Esophagus (tissue), 2 donors: ENCODE results near the gene UNC5C. TPM values are rescaled to one million over a fixed set of nuclear protein-coding genes. Genes with fewer than 3 reads are reported as not detected.

Experiments used
- H3K27ac ChIP-seq, 2 donors: one replicate each; pipeline ENCODE4 v1.5.1; 2013; ENCODE audit warnings: low read depth in 2 of 2, mild to moderate bottlenecking in 2 of 2, inconsistent platforms in 1 of 2, low read length in 1 of 2, moderate library complexity in 1 of 2
- H3K27me3 ChIP-seq, 2 donors: one replicate each; pipeline ENCODE4 v1.6.1; 2013; ENCODE audit warnings: low read length in 2 of 2, control low read depth in 1 of 2, mild to moderate bottlenecking in 1 of 2; ENCODE audit not compliant: insufficient read depth in 2 of 2, control insufficient read depth in 1 of 2
- H3K36me3 ChIP-seq, 2 donors: one replicate each; pipeline ENCODE4 v1.6.1; 2013; ENCODE audit warnings: low read length in 1 of 2; ENCODE audit not compliant: control insufficient read depth in 2 of 2, insufficient read depth in 2 of 2
- H3K4me1 ChIP-seq, 2 donors: one replicate each; pipeline ENCODE4 v1.6.1; 2013; ENCODE audit warnings: low read length in 1 of 2; ENCODE audit not compliant: control insufficient read depth in 2 of 2, insufficient read depth in 2 of 2
- H3K4me3 ChIP-seq, 2 donors: one replicate each; pipeline ENCODE4 v1.5.1; 2013; ENCODE audit warnings: low read length in 2 of 2, mild to moderate bottlenecking in 2 of 2, low read depth in 1 of 2, moderate library complexity in 1 of 2
- H3K9me3 ChIP-seq, 2 donors: one replicate each; pipeline ENCODE4 v1.6.1; 2013; ENCODE audit warnings: mild to moderate bottlenecking in 2 of 2, low read depth in 1 of 2, low read length in 1 of 2, moderate library complexity in 1 of 2; ENCODE audit not compliant: control insufficient read depth in 2 of 2, insufficient read depth in 1 of 2
- WGBS, 2 donors: extraction: QIAGEN DNeasy Blood & Tissue Kit; methylation state at CpG; one replicate each; pipeline ENCODE4 v1.1.7; 2013; 5-methylcytosine and 5-hydroxymethylcytosine counted together
- polyA plus RNA-seq, 2 donors: library from polyadenylated mRNA; stranded (reverse); fragments of 200-250 nt; gene quantifications; one replicate each; pipeline ENCODE4 v1.2.3, GENCODE V29; 2013
- donor health status: healthy with polysubstance abuse.
- donor health status: Bipolar disorder and iron deficiency.

The UNC5C gene
- polyA plus RNA-seq, 2 donors, result 0.04 to 0.09 TPM

DNA sequence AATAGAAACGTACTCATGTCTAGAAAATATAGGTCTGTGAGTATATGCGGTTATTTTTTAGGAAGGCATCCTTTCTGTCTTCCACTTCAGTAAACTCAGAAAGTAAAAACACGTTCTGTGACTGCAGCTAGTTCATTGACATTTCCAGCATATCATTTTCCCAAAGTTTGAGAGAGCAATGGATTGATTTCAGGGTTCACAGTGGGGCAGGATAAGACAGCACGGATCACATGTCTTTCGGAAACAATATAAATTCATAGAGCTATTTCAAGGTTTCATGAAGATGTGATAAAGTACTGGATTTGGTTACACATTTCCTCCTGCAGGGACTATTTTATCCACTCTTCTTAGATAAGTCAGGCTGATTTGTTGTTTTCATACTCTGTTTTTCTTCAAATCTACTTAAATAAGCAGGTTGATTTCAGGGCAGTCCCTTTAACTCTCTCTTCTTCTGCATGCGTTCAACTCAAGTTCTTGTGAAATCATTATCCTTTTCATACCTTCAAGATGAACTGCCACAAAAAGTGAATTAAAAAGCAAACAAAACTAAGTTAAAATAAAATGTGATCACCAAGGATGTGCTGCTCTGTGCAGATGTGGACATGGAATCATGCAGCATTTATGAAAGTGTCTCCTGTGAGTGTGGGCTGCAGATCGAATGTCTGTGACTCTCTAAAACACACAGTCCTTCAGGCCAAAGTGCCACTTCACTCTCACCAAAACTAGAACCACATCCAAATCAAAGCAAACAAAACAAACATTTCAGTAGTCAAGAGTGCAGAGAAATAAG is 187.7 kb downstream of the UNC5C start:
- Histone ChIP-seq H3K36me3 (no peaks in the 10 kb centered on the region), H3K9me3 (no peaks in the 10 kb centered on the region), H3K4me1 (peaks cover 0 to 2% of the 10 kb centered on the region in 2 donors), H3K4me3 (no peak overlapping the region), H3K27ac (no peak overlapping the region), H3K27me3 (peaks cover 0 to 3% of the 10 kb centered on the region in 2 donors)
- WGBS, 2 donors, result 82 to 85% methylated on average over 7 of the region's 7 CpGs

DNA sequence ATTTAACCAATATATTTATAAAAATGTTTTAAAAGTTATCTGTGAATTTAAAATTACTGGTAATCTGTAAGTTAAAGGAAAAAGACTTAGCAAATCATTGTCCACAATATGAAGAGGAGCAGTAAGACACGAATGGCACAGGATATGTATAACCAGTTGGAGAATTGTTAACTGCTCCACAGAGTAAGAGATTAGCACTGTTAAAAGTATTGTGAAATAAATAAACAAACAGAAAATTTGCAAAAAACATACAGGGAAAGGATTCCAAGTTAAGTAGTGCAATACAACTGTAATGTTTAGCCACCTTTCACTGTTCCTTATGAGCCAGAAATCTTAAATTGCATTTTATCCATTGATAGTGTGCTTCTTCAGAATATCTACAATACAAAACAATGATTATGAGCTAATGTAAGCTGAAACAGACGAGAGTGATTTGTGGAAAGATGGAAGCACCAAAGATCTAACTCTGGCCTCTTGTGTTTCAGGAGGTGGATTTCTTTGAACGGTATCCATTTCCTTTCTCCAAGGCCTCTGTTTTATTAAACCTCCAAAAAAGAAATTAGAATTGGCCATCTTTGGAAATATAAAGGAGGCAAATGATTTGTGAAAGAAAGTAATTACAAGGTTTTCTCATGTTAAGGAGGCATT is 188.4 kb downstream of the UNC5C start:
- Histone ChIP-seq H3K4me3 (no peak overlapping the region), H3K27ac (no peak overlapping the region), H3K9me3 (no peaks in the 10 kb centered on the region), H3K4me1 (peaks cover 0 to 2% of the 10 kb centered on the region in 2 donors), H3K36me3 (no peaks in the 10 kb centered on the region), H3K27me3 (peaks cover 0 to 3% of the 10 kb centered on the region in 2 donors)
- 71 to 74% methylated on average over 3 of the region's 3 CpGs for WGBS, 2 donors

DNA sequence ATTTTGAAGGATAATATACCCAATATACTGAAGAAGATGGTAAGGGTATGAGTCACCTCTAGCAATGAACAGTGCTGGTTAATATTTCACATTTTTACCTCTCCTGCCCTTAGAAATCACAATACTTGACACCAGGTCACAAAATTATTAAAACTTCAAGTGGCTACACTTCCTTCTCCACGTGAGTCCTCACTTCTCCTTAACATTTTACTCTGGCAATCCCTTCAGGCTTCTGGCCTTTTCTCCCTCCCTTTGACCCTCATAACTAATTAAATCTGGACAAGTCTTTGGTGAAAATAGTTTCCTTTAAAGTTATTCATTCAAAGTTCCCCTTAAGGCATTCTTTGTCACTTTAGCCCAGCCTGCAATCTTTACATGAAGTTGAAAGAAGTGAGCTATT is 190.4 kb downstream of the UNC5C start:
- Histone ChIP-seq H3K27me3 (no peaks in the 10 kb centered on the region), H3K27ac (no peak overlapping the region), H3K36me3 (no peaks in the 10 kb centered on the region), H3K9me3 (no peaks in the 10 kb centered on the region), H3K4me1 (no peaks in the 10 kb centered on the region), H3K4me3 (no peak overlapping the region)
- 40 to 48% methylated on average over 1 of the region's 1 CpG for WGBS, 2 donors

DNA sequence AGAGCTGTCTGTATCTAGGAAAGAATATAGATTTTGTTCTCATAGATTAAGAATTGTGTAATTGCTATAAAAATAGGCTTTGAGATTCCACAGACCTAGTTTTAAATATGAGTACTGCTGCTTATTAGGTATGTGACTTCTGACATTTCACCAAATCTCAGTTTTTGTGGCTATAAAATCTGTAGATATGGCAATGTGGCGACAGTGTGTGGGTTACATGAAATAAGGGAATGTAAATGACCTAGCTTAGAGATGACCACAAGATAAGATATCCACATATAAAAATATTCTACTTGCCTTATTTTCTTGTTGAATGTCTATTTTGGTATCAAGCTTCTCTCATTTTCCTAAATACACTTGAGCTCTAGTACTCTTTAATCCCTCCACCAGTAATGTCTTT is 193.8 kb downstream of the UNC5C start:
- Histone ChIP-seq H3K27me3 (no peaks in the 10 kb centered on the region), H3K4me1 (no peaks in the 10 kb centered on the region), H3K36me3 (no peaks in the 10 kb centered on the region), H3K4me3 (no peak overlapping the region), H3K9me3 (no peaks in the 10 kb centered on the region), H3K27ac (no peak overlapping the region)
- 82 to 87% methylated on average over 1 of the region's 1 CpG for WGBS, 2 donors

DNA sequence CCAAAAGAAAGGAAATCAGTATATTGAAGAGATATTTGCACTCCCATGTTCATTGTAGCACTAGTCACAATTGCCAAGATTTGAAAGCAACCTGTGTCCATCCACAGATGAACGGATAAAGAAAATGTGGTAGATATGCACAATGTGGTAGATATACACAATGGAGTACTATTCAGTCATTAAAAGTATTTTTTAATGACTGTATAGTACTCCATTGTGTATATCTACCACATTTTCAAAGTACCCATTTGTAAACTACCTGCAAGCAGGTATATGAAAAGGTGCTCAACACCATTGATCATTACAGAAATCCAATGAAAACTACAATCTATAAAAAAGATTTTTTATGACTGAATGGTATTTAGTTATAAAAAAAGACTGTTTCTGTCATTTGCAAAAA is 200.4 kb downstream of the UNC5C start:
- 82 to 90% methylated on average over 1 of the region's 1 CpG for WGBS, 2 donors
- no peaks in the 10 kb centered on the region for H3K4me1 ChIP-seq
- H3K4me3 ChIP-seq, result no peak overlapping the region
- no peak overlapping the region for H3K27ac ChIP-seq
- H3K9me3 ChIP-seq, result no peaks in the 10 kb centered on the region
- no peaks in the 10 kb centered on the region for H3K27me3 ChIP-seq
- H3K36me3 ChIP-seq, result no peaks in the 10 kb centered on the region

DNA sequence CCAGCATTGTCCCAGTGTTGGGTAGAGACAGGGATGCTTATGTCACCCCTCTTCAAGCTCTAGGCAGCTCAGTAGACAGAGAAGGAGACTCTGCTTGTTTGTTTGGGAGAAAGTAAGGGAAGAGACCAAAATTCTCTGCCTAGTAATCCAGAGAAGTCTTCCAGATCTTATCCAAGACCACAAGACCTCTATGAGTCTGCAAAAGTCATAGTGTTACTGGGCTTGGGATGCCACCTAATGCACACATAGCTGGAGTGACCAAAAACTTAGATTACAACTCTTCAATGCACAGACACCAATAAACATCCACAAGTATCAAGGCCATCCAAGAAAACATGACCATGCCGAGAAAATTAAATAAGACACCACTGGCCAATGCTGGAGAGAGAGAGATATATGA is 205.5 kb downstream of the UNC5C start:
- Histone ChIP-seq H3K4me1 (no peaks in the 10 kb centered on the region), H3K27me3 (no peaks in the 10 kb centered on the region)

DNA sequence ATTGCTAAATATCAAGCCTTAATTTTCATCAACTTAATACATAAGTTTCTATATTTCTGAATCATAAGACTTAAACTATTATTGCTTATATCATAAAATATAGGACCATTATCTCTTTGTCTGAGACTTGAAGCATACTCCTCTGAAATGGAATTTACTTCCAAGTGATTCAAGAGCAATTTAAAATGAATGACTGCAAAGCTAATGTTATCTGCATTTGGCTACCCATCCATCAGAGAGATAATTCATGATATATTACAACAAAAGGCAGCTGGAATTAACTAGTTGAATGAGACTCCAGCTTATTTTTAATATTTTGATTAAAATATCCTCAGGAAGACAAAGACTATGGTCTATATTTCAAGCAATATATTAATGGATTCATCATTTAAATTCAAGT is 208.6 kb downstream of the UNC5C start:
- Histone ChIP-seq H3K27me3 (no peaks in the 10 kb centered on the region), H3K9me3 (peaks cover 0 to 6% of the 10 kb centered on the region in 2 donors), H3K27ac (no peak overlapping the region)

More for the DNA sequence above, 205.5 kb downstream of the UNC5C start:
- no peaks in the 10 kb centered on the region for H3K36me3 ChIP-seq
- peaks cover 0 to 6% of the 10 kb centered on the region in 2 donors for H3K9me3 ChIP-seq
- H3K27ac ChIP-seq, result no peak overlapping the region
- no peak overlapping the region for H3K4me3 ChIP-seq
- 93 to 94% methylated on average over 1 of the region's 1 CpG for WGBS, 2 donors

DNA sequence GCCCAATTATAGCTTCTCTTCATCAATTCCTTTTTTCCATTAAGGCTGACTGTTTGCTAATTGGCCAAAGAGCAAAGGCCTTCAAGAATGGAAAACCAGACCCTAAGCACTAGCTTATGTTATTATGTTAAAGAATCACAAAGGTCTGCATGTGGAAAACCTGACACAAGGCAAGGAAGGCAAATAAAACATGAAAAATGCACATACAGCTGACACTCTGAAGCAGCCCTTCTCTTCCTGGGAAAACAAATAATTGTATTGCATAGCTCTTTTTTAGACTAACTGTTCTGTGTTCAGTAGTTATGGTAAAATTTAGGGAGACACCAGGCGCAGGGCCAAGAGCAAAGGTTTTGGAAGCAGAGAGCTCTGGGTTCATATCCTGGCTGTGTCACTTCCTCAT is 223.1 kb downstream of the UNC5C start:
- Histone ChIP-seq H3K36me3 (no peaks in the 10 kb centered on the region), H3K9me3 (peaks cover 0 to 2% of the 10 kb centered on the region in 2 donors), H3K27me3 (no peaks in the 10 kb centered on the region), H3K4me3 (no peak overlapping the region), H3K4me1 (no peaks in the 10 kb centered on the region), H3K27ac (no peak overlapping the region)
- WGBS, 2 donors, result 85 to 89% methylated on average over 1 of the region's 1 CpG

More for the DNA sequence above, 208.6 kb downstream of the UNC5C start:
- H3K4me3 ChIP-seq, result no peak overlapping the region
- no peaks in the 10 kb centered on the region for H3K4me1 ChIP-seq
- H3K36me3 ChIP-seq, result no peaks in the 10 kb centered on the region

DNA sequence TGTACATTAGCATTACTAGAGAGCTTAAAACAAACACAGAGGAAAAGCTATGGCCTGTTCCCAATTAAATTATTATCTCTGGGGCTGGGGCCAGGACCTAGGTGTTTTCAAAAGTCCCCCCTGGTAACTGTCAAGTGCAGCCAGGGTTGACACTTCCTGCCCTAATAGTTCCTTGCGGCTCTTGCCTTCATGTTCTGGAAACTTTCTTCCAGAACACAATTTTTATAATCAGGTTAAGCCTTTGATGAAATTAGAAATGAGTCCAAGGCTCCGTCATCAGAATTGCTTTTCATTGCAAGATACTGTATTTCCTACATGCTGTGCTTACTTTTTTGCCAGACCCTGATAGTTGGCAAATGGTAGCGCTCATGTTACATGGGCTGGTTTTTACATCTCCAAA is 229.6 kb downstream of the UNC5C start:
- Histone ChIP-seq H3K27me3 (no peaks in the 10 kb centered on the region), H3K9me3 (no peaks in the 10 kb centered on the region), H3K4me3 (no peak overlapping the region), H3K36me3 (no peaks in the 10 kb centered on the region), H3K4me1 (no peaks in the 10 kb centered on the region), H3K27ac (no peak overlapping the region)
- WGBS, 2 donors, result 93% methylated on average over 3 of the region's 3 CpGs

DNA sequence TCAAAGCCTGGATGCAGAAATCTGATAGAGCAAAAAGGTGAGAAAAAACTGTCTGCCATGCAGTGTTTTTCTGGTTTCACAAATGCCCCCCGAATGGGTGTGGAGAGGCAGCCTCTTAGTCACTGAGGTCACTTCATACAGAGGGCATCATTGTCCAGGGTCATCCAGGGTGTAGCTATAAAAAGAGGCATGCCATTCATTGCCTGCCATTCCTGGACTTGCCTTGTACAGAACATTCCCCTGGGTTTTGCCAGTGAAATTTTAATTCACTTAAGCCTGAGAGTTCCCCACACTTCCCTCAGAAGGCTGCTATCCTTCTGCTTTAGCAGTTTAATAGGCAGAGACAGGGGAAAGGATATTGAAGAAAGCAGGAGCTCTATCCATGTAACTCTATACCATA is 230.3 kb downstream of the UNC5C start:
- 63 to 70% methylated on average over 1 of the region's 1 CpG for WGBS, 2 donors

More for the DNA sequence above, 230.3 kb downstream of the UNC5C start:
- no peaks in the 10 kb centered on the region for H3K36me3 ChIP-seq
- no peaks in the 10 kb centered on the region for H3K27me3 ChIP-seq
- H3K4me1 ChIP-seq, result no peaks in the 10 kb centered on the region
- H3K27ac ChIP-seq, result no peak overlapping the region
- no peak overlapping the region for H3K4me3 ChIP-seq
- no peaks in the 10 kb centered on the region for H3K9me3 ChIP-seq
